Suprapubic skin (tissue), 3 donors: Measurements from ENCODE around the gene RGS6.

ENCODE experiments used
- CTCF ChIP-seq, 2 donors: fragments of 200-600 bp in 1 of 2; fragments of 450-650 bp in 1 of 2; sonication (generic) in 1 of 2; IDR thresholded peaks; one replicate each; pipeline ENCODE4 v1.5.1; 2016 to 2019; ENCODE audit warnings: antibody characterized with exemption in 2 of 2, mild to moderate bottlenecking in 1 of 2, moderate library complexity in 1 of 2
- EP300 ChIP-seq: sonication (generic); formaldehyde crosslinking; IDR thresholded peaks from one replicate; pipeline ENCODE4 v1.6.1; 2017; ENCODE audit warnings: antibody characterized with exemption
- POLR2A ChIP-seq, 2 donors: fragments of 450-650 bp; IDR thresholded peaks; one replicate each; pipeline ENCODE4 v1.6.1; 2017; ENCODE audit warnings: antibody characterized with exemption in 2 of 2, mild to moderate bottlenecking in 2 of 2, moderate library complexity in 2 of 2

GRCh38 chr14:72318648-72319047 lies 386.4 kb downstream of the RGS6 start:
- TF ChIP-seq CTCF (IDR thresholded peaks at IDR 0.05) (no peak), POLR2A (IDR thresholded peaks at IDR 0.05) (no peak), EP300 (no peak)
